Measurements from ENCODE around the gene OCRL.

GRCh38 chrX:129614481-129615255 is 74.6 kb downstream of the OCRL start:
- TF ChIP-seq CTCF (conservative IDR thresholded peaks at IDR 0.05; ENCODE audit: low read length): no peak
- TF ChIP-seq EZH2phosphoT487 (IDR thresholded peaks at IDR 0.05; ENCODE audit: borderline replicate concordance): no peak

Data from Loucy (cell line).